Fibroblast of lung (primary cell): ENCODE data around the gene EMC10.

ENCODE experiments used
- EZH2 ChIP-seq: IDR thresholded peaks from 2 replicates; pipeline ENCODE4 v1.5.1; 2012; ENCODE audit warnings: low read length, control low read depth, mild to moderate bottlenecking; ENCODE audit errors: missing control alignments
- TF ChIP-seq, protein P1 (sequence below), 2 donors: IDR thresholded peaks in 1 of 2; conservative IDR thresholded peaks in 1 of 2; 1 replicate in 1 of 2; 2 replicates in 1 of 2; pipeline ENCODE4 v1.5.1; 2011 to 2012; ENCODE audit warnings: low read length in 2 of 2, control low read depth in 1 of 2, inconsistent platforms in 1 of 2, low read depth in 1 of 2, mild to moderate bottlenecking in 1 of 2

DNA sequence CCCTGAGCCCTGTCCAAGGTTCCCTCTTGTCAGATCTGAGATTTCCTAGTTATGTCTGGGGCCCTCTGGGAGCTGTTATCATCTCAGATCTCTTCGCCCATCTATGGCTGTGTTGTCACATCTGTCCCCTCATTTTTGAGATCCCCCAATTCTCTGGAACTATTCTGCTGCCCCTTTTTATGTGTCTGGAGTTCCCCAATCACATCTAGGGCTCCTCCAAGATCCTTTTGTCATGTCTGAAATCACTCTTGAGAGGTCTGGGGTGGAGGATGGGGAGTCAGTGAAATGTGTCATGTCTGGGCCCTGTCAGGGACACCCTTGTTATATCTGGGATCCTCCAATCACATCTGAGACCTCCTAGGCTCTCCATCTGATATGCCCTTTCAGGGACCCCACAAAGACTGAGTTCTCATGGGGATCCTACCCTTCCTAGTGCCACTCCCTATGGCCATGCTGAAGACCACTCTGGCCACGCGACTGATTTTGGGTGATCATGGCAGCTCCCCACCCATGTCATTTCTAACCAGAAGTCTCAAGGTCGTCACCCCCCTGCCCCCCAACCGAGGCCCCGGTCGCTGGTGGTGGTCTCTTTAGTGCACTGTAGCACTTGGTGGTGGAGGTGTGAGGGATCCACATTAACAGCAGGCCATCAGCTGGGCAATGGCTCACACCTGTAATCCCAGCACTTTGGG is 47.4 kb upstream of the EMC10 start:
- TF ChIP-seq, protein P1, sequence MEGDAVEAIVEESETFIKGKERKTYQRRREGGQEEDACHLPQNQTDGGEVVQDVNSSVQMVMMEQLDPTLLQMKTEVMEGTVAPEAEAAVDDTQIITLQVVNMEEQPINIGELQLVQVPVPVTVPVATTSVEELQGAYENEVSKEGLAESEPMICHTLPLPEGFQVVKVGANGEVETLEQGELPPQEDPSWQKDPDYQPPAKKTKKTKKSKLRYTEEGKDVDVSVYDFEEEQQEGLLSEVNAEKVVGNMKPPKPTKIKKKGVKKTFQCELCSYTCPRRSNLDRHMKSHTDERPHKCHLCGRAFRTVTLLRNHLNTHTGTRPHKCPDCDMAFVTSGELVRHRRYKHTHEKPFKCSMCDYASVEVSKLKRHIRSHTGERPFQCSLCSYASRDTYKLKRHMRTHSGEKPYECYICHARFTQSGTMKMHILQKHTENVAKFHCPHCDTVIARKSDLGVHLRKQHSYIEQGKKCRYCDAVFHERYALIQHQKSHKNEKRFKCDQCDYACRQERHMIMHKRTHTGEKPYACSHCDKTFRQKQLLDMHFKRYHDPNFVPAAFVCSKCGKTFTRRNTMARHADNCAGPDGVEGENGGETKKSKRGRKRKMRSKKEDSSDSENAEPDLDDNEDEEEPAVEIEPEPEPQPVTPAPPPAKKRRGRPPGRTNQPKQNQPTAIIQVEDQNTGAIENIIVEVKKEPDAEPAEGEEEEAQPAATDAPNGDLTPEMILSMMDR (conservative IDR thresholded peaks at IDR 0.05 in 1 of 2, IDR thresholded peaks at IDR 0.05 in 1 of 2; ENCODE audit: low read depth in 1 of 2, low read length in 2 of 2) = no peak
- no peak for TF ChIP-seq EZH2
